NCI-H2196 (cell line): ENCODE measurements around the gene ADCYAP1R1.

Experiments
- DNase-seq: peaks from one replicate; lab custom pipeline; 2025; ENCODE audit not compliant: unreplicated experiment; lab: John Stamatoyannopoulos, UW

Gene ADCYAP1R1

DNA sequence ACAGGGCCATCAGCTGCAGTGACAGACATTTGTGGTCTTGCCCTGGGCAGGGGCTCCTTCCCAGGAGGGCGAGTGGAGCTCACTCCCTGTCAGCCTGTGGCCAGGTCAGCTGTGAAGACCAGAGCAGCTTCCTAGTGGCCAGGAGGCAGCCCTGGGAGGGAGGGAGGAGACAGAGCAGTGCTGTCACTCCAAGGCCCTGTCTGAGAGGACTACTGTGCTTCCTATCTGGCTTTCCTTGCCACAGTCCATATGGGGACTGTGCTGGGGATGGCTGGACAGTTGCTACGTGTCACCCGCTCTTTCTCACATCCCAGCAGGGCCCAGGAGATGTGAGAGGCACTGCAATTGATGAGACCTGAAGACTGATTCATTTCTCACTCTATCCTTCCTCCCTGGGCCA is 15.2 kb upstream of the ADCYAP1R1 start:
- no peak for DNase-seq

- DNase-seq, result no peak
Measured at GRCh38 chr7:31043051-31043471, 9.0 kb upstream of the ADCYAP1R1 start.

GRCh38 chr7:31044529-31044928 is 7.6 kb upstream of the ADCYAP1R1 start:
- no peak for DNase-seq

DNA sequence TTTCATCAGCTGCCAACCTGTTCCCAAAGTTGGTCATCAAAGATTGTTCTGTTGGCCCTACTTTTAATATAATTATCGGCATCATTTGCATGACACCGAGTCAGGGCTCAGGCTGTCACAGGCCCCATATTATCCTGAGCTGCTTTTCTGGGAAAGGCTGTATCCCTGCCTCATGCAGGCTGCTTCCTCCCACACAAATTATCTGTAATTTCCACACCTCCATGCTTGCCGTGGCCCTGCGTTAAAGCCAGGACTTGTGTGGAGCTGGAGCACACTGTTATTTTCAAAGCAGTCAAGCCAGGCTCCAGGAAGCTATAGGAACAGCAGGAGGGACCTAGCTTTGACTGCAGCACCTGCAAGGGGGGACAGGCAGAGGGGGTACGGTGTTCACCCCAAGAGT is 5.4 kb upstream of the ADCYAP1R1 start:
- no peak for DNase-seq

DNA sequence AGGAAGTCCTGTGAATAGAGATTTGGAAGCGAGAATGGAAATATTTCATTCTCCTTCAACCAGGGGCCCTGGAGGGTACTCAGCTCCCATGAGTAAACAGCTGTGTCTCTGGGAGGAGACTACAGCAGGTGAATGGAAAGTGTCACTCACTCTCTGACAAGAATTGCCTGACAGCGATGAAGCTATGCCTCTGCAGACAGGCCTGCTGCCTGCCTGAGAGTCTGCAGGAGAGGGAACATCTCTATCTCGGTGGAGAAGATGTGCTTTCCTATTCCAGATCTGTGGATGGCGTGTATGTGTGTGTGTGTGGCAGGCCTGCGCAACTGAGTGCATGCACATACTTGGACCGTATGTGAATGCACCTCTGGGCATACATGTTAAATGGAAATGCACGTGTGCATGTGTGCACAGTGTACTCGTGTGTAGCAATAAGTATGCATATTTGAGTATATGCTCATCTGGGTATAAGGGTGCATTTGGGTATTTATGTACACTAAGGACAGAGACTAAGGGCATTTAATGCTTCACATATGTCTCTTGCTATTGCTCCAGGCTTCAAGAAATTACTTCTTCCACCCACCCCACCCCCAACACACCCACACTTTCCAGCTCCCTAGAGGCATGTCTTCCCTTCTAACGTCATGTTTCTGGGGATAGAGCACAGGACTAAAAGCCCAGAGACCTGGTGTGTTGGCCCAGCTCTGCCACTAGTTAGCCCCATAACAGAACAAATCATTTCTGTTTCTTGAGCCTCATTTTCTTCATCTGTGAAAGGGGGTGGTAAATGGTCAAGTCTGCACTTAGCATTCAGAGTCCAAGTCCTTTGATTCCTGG is 4.6 kb upstream of the ADCYAP1R1 start:
- no peak for DNase-seq

DNA sequence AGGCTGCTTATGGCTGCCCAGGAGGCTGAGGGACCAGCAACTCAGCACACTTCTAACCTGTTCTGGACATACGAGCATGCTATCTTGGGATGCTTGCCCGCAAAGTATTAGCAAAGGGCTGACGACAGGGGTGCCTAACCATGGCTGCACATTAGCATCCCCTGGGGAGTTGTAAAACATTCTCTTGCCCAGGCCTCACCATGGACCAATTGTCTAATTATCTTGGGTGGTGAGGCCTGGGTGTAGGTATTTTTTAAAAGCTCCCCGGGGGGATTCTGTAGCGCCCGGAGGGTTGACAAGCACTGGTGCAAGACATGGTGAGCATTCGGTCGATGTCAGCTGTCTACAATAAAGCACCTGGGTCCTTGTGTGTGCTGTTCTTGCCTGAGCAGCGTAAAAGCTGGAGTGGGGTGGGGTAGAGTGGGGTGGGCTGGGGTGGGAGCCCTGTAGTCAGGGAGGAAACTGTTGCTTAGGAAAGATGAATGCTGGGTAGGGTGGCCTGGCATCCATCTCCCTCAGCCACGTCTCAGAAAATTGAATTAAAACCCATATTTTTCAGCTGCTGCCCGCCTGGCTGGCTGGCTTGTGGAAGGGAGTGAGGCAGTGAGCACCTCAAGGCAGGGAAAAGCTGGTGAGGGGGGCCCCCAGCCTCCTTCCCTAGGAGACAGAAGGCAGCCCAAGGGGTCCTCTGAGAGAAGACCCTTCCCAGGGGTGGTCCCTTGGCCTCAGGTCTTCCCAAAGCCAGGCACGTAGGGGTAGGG is 2.9 kb upstream of the ADCYAP1R1 start:
- DNase-seq, result no peak

DNA sequence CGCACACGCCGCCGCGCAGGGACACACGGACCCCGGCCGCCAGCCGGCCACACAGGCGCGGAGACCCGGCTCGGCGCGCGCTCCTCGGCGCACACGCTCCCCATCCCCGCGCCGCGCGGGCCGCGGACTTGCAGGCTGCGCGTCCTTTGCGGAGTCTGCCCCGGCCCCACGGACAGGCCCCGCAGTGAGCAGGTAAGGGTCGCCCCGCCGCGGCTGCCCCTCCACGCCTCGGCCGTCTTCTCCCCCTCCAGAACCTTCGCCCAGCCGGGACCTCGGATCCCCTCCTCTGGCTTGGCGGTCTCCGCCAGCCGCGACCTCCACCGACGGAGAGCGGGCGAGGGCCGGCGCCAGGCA is 356 bp downstream of the ADCYAP1R1 start:
- DNase-seq, result no peak

DNA sequence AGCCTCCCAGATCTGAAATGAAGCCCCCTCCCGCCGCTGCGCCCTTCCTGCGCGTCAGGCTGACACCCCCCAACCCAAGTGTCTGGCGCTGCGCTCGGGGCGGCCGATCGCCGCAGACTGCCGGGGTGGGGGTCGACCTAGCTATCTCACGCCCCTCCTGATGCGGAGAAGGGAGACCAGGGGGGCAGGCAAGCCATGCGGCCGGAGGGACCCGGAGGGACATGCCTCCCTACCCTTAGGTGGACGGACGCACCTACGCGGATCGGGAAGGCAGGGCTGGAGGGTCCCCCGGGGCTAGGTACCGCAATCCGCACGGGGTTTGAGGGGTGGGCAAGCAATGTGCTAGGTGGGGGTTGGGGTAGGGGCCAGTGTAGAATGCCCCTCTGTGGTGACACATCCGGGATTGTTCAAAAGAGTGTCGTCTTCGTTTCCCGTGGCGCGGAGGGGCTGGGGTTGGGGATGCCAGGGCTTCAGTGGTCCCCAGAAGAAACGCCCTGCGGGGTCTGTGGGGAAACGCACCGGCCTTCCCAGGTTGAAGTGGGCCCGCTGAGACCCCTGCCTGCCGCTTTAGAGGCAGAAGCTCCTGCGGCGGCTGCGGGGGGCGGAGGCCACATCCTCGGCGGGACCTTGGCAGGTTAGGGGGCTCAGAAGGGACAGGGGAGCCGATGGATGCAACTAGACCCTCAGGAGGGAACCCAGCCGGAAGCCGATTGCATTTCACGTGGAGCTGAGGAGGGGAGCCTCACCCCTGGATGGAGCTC is 913 bp downstream of the ADCYAP1R1 start:
- DNase-seq, result no peak

DNA sequence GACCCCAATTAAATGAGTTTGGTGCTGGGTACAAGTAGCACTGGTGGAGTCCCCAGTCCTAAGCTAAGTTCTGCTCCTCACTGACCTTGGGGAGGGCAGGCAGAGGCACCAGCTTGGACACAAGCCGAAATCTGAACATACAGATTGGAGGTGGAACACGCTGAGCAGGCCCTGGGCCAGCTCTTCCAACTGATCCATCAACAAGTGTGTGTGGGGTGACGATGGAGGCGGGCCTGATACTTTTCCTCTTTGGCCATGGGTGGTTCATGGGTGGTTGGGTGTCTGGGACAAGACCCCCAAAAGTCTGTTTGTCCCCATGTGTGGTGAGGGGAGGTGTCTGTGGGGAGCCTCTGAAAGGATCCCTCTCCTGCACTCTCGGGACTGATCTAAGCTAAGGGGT is 1.9 kb downstream of the ADCYAP1R1 start:
- DNase-seq, result no peak

DNA sequence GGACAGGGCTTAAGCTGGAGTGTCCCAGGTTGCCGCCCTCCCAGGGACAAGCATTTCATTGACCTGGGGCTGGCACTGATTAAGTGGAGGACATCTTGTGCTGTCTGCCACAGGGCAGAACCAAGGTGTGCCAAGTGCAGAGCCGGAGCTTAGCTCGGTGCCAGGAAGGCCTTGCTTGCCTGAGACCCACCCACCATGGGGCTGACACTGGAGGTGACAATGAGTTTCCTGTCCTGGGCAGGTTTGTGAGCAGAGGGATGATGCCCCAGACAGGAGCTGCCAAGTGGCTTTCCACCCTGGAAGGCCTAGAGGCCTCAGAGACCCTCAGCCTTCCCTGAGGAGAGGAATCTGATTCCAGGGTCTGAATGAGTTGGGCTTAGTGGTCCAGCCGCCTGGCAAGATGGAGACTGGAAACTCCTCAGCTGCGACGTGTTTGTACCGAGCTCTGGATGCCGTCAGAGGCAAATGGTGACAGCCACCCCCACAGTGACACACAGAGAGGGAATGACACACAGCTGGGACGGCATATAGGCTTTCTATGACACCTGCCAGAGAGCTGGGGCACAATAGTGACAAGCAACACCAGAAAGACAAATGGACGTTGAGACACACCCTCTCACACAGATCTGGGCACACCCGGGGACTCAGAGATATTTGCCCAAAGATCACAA is 2.6 kb downstream of the ADCYAP1R1 start:
- no peak for DNase-seq

DNA sequence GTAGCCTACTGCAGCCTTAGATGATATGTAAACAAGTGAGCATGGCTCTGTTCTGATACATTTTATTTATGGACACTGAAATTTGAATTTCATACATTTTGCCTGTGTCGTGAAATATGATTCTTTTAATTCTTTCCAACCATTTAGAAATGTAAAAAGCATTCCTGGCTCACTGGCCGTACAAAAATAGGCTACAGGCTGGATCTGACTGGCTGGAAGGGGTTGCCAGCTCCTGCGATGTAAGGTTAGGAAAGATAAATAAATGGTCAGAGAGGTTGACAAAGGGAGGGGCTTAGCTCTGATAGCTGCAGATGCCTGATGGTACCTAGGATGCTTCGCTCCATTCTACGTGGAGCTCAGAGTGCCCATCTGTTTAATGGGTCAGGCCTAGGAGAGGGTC is 3.4 kb downstream of the ADCYAP1R1 start:
- DNase-seq, result no peak

- DNase-seq, result no peak
Measured at GRCh38 chr7:31056775-31057346, 4.8 kb downstream of the ADCYAP1R1 start.

GRCh38 chr7:31058122-31058521 is 6.0 kb downstream of the ADCYAP1R1 start:
- no peak for DNase-seq

- no peak for DNase-seq
Measured at GRCh38 chr7:31058688-31059087, 6.6 kb downstream of the ADCYAP1R1 start.

- no peak for DNase-seq
Measured at GRCh38 chr7:31059551-31059950, 7.4 kb downstream of the ADCYAP1R1 start.

GRCh38 chr7:31061185-31061584 is 9.1 kb downstream of the ADCYAP1R1 start:
- no peak for DNase-seq

DNA sequence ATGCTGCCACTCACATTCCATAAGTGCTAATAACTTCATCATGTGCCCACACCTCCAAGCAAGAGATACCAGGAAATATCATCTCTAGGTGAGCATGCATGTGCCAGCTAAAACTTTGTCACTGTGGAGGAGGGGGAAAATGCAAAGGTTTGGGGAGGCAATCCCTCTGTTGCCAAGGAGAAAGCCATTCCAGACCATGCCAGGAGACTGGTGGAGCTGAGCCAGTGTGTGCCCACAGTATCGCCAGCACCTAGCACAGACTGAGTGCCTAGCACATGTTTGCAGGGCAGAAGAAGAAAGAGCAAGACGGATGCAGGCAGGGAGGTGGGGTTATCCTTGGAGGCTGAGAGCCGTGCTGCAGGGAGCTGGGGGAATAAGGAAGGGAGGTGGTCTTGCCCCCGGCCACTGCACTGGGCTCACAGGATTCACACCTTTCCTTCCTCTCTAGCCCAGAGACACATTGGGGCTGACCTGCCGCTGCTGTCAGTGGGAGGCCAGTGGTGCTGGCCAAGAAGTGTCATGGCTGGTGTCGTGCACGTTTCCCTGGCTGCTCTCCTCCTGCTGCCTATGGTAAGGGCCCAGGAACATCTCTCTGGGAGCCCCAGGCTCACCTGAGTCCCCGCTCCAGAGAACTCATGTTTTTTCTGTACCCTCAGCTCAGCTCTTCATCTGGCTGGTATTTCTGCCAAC is 10.8 kb downstream of the ADCYAP1R1 start:
- DNase-seq, result no peak

GRCh38 chr7:31065021-31065593 is 13.0 kb downstream of the ADCYAP1R1 start:
- no peak for DNase-seq

DNA sequence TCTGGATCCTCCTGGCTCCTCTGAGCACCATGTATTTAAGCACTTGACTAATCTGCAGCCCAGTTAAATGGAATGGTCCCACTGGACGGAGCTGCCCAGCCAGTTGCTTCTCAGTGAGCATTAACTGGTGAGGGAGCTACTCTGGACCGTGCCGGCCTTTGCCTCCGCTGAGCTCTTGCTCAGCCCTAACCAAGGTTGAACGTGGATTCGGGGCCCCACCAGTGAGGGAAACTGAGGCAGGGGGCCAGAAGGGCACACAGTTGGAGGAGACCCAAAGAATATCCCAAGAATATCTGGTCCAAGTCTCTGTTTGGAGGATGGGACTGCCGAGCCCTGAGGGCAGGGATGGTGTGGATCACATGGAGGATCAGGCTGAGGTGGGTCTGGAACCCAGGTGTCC is 13.7 kb downstream of the ADCYAP1R1 start:
- no peak for DNase-seq
